ENCODE results near the gene RNASEH2B. TPM values are rescaled to one million over a fixed set of nuclear protein-coding genes. Genes with fewer than 3 reads are reported as not detected.
A peak's percentile ranks its signal among the peaks of the same experiment; 100 is the strongest.

Gene RNASEH2B
- total RNA-seq, 1 donor from 2014 or later, result 19.9 TPM

DNA sequence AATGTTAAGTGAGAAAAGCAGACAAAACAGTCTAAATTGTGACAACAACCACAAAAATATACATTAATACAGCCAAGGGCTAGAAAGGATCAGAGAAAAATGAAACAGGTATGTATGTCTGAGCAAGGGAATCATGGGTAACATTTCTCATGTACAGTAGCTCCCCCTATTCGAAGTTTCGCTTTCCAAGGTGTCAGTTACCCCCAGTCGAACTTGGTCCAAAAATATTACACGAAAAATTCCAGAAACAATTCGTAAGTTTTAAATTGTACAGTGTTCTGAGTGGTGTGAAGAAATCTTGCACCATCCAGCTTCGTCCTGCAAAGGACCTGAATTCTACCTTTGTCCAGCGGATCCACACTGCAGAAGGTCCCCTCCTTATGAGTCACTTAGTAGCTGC lies 1.8 kb upstream of the RNASEH2B start:
- DNase-seq (ENCODE audit: low read depth in 2 of 2), result no peak

DNA sequence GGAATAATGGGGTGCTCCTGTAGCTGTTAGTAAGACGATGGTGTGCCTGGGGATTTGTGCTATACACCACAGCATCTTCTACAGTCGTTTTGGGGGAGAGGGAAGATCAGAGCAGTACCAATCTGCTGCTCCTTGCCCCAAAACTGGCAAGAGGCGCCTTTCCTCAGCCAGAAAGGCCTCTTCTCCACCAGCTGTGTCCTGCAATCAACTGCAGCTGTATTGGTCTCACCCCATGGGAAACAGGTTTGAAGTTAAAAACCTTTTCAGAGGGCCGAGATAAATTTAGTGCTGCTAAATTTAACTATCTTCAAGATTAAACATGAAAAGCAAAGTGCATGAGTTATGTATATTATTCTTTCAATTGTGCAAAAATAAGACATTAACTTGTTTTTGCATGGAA lies 1.2 kb upstream of the RNASEH2B start:
- DNase-seq (ENCODE audit: low read depth in 2 of 2), result no peak

DNA sequence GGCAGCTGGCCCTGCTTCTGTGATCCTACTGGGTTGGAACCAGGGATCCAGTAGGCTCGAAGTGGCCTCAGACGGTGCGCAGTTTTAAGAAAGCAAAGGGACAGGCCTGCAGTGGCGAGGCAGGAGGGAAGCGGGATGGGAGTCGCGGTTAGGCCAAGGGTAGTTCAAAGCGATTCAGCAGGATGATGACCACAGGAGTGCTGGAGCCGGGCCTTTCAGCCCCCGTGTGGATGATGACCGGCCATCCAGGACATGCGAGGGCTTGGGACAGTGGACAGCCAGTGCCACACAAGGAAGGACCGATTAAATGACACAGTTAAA lies 854 bp downstream of the RNASEH2B start:
- DNase-seq (ENCODE audit: low read depth in 2 of 2), result peak; percentile 14 to 42

DNA sequence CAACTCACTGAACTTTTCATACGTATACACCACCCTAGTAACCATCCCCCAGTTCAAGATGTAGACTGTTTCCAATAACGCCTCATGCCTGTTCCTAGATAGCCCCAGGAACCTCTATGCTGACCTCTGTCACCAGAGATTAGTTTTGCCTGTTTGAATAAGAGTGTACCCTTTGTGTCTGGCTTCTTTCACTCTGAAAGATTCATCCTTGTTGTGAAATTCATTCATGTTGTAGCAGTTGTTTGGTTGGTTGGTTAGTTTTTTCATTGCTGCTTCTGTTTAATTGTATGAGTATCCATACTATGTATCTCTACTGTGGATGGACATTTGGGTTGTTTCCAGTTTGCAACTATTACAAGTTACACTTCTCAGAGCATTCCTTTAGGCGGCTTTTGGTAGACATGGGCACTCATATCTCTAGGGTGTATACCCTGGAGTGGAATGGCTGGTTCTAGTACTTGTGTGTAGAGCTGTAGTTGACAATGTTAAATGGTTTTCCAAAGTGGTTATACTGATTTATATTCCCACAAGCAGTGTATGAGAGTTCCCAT lies 1.6 kb downstream of the RNASEH2B start:
- DNase-seq (ENCODE audit: low read depth in 2 of 2), result no peak

DNA sequence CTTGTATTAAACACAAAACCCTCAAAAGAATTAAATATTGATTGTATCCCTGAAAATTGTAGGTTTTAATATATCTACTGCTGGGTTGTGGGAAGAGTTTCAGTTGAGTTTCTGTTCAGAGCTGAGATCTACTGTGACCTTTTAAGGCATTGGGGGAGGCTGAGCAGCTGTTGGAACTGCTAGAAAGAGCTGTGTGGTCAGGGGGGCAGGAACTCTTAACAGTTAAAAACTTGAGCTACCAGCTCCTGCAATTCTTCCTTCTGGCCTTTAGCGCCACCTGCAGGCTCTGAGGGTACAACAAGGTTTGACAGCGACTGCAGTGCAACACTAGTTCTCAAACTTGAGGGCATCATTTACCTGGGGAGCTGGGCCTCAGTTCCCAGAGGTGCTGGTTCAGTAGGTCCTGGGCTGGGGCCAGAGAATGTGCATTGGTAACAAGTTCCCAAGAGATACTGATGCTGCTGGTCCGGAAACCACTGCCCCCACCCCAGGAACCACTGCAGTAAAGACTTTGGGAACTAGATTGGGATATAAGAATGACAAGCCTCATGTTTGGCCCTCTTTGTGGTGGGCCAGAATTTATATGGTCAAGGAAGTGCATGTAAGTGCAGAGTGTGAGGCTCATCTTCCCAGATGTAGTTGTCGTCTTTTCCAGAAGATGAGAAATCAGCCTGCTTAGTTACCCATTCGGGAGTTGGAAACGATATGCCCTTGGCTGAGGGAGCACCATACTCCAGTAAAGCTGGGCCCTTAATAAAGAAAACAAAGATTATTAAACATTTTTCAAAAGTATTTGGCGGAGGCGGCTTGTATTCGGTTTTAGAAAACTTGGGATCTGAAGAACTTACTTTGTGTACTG lies 2.6 kb downstream of the RNASEH2B start:
- peak; percentile 61 to 78 for DNase-seq (ENCODE audit: low read depth in 2 of 2)

DNA sequence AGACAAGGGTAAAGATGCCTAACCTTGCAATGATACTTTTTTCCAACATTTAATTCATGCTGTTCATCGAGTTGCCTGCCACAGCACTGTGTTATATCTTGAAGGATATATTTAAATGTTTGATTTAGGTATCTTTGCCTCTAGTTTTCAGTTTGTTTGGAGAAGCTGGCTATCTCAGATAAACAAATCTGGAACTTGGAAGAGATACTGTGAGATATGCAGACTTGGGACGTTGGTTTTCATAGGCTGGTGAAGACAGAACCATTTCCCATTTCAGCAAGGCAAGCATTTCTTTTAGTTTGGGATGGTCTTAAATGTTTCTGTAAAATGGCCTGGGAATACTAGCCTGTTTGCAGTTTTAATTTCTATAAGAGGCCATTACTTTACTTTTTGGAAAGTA lies 3.3 kb downstream of the RNASEH2B start:
- DNase-seq (ENCODE audit: low read depth in 2 of 2), result no peak

DNA sequence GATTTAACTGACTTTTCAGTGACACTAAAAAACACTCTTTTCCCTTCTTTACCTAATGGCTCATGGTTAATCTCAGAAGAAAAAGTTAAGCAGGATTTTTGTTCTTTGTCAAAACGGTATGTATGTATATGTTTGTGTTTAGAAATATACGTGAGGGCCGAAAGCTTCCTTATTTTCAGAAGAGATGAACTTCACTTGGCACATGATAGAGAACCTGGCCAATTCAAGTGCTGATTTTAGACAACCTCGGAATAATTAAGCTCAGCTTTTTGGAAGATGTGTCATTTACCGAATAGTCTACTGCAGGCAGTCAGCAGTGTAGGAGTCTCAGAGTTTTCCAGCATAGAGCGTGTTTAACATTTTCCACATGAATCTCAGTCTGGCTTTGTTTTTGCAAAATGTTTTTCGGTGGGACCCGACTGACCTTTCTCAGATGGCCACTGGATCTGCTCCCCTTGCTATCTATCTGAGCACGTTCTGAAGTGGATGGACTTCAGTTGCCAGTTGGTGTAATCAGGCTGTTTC lies 4.6 kb downstream of the RNASEH2B start:
- no peak for DNase-seq (ENCODE audit: low read depth in 2 of 2)

DNA sequence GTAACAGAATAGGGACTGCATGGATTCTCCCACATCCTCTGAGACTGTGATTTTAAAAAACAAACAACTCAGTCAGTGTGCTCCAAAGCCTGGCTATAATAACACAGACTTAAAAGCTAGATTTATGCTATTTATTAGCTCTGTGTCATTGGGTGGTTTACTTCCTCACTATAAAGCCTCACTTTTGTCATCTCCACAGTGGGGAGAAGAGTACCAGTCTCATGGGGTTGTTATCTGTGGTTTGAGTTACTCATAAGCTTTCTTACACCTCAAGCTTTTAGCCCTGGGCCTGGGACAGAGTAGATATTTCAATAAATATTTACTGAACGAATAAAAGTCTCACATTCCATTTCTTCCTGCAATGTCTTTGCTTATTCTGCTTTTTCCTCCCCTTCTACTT lies 5.3 kb downstream of the RNASEH2B start:
- DNase-seq (ENCODE audit: low read depth in 2 of 2), result no peak

DNA sequence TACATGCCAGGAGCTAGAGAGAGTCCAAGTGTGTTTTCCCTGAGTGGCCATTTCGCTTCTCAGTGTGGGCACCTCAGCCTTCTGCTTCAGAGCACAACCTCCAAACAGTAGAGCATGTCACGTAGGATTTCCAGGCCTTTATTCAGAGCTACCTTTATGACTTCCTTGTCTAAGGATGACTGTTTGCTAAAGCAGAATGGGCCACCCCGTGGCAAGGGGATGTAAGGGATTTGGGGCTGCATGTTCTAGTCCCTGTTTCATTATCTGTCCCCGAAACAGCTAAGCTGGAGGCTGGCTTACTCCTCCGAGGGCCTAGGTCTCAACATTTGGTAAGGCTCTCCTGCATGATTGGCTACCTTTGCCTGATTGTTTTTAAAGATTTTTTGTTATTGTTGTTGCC lies 6.0 kb downstream of the RNASEH2B start:
- no peak for DNase-seq (ENCODE audit: low read depth in 2 of 2)

DNA sequence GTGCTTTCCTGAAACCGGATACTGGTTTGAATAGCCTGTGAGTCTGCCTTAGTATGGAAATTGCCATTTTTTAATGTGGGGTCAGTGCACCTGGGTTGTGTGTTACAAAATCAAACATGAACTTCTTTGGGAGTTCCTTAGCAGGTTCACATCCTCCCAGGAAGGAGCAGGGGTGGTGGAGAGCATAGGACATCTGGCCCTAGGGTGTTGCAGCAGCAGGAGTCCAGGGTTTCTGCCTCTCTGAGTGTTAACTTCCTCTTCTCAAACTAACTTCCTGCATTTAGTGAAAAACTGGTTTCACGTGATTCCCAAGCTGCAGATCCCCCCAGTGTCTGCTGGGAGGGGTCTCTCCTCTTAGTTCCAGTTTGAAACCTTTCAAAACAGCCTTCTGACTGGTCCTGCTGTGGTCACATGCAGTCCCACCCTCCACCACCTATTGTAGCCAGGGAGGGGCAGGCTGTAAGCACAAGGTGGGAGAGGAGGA lies 7.2 kb downstream of the RNASEH2B start:
- DNase-seq (ENCODE audit: low read depth in 2 of 2), result peak in 1 of 2 donors; percentile 24

DNA sequence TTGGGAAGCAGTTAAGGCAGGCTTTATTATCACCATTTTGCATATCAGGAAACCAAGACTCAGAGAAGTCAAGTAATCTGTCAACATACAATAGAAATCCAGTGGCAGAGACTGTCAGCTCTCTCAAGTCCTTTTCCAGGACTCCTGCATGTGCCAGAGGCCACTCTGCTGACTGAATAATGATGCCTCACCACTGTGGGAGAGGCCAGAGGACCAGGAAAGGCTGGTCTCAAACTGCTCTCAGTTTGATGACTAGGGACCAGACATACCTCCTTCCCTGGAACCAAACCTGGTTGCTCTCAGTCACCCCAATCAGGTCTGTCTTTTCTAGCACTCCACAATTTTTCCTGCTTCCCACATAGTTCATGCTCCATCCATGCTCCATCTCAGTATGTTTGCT lies 8.0 kb downstream of the RNASEH2B start:
- DNase-seq (ENCODE audit: low read depth in 2 of 2), result peak in 1 of 2 donors; percentile 38

DNA sequence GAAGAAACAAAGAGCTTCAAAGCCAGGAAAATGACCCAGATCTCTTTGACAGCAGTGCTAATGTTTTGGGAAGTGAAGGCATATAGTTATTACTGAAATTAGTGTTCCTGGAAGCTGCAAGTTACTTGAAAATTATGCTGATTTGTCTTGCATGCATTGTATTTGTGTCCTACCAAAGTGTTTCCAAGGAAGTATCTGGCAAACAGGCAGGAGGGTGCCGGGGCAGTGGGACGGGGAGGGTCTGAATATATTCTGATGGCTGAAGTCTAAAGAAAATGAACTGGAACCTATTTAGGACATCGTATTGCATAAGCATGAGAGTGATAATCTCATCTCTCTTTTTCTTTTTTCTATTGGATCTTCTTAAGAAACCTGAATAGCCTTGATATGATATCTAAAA lies 9.0 kb downstream of the RNASEH2B start:
- DNase-seq (ENCODE audit: low read depth in 2 of 2), result no peak

DNA sequence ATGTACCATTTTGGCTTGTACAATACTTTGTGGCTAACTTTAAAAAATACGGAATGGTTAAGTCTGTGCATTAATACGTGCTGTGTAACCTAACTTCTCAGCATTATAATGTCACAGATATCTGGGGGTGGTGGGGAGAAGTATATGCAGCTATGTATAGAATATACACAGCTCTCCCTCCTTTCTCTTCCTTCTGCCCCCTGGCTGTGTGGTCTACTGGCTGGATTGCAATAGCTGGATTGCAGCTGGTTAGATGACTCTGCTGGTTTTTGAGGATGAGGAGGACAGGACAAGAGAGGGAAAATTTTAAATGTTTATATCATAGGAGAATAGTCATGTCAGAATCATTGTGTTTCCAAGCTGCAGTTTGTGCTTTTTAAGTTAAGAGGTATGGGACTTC lies 9.7 kb downstream of the RNASEH2B start:
- no peak for DNase-seq (ENCODE audit: low read depth in 2 of 2)

DNA sequence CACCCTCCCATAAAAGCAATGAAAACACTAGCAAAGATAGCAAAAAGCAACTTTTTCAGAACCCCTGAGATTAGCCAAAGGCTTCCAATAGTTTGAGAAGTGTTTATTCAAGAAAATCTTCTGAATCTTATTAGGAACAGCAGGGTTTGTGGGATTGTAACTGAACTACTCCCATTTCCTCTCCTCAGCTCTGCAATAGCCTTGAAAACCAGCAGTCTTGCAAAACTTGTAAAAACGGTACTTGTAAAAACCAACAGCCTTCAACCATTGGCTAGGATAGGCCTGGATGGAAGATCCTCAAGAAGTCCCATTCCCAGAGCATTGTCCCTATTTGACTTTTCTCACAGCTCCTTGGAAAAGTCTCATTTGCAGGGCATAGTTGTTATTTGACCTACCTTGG lies 12.1 kb downstream of the RNASEH2B start:
- DNase-seq (ENCODE audit: low read depth in 2 of 2), result no peak

DNA sequence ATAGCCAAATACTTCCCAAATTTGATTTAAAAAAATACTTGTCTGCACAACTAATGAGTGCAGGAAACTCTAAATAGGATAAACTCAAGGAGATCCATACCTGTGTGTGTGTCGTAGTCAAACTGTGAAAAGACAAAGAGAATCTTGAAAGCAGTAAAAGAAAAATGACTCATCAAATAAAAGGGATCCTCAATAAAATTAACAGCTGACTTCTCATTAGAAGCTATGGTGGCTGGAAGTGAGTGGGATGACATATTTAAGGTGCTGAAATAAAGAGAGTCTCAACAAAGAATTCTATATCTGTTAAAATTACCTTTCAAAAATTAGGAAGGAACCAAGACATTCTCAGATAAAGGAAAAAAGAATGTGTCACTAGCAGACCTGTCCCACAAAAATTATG lies 13.7 kb downstream of the RNASEH2B start:
- DNase-seq (ENCODE audit: low read depth in 2 of 2), result no peak

DNA sequence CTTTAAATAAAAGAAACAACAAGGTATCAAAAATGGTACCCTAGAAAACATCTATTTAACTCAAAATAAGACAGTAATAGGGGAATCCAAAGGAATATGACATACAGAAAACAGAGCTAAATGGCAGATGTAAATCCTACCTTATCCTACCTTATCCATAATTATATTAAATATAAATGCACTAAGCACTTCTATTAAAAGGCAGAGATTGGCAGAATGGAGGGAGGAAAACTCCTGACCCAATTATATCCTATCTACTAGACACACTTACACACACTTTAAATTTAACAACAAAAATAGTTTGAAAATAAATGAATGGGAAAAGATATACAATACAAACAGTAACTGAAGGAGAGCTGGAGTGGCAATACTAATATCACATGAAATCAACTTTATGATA lies 14.4 kb downstream of the RNASEH2B start:
- no peak for DNase-seq (ENCODE audit: low read depth in 2 of 2)

DNA sequence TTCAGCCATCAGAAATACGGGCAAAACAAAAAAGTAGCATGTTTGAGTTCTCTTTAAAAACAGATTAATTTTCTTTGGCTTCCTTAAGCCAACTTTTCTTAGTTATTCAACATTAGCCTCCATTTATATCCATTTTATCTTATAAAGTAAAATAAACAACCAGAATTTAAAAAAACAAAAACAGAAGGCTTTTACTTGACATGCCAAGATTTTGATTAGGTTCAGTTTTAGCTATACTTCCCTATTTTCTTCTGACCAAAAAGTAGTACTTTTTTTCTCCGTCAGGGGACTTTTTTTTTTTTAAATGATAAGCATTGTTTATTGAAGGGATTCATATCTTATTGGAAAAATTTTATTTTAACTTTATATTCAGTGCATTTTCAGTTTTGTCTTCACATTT lies 18.1 kb downstream of the RNASEH2B start:
- no peak for DNase-seq (ENCODE audit: low read depth in 2 of 2)

DNA sequence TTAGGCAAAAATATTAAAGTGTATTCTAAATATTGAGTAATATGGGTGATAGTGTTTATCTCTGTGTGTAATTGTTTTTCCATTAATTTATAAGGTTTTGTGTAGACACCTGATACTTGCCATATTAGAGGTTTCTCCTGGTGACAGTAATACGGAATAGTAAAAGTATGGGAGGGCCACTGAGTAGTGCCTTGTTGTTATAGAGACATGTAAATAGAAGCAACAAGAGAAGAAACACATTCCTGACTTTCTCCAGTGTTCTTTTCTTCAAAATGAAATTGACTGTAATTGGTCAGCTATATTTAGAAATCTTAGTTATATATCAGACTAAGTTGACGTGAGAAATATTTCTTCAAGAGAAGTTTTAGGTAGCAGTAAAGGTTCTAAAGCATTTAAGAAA lies 18.5 kb downstream of the RNASEH2B start:
- DNase-seq (ENCODE audit: low read depth in 2 of 2), result no peak

DNA sequence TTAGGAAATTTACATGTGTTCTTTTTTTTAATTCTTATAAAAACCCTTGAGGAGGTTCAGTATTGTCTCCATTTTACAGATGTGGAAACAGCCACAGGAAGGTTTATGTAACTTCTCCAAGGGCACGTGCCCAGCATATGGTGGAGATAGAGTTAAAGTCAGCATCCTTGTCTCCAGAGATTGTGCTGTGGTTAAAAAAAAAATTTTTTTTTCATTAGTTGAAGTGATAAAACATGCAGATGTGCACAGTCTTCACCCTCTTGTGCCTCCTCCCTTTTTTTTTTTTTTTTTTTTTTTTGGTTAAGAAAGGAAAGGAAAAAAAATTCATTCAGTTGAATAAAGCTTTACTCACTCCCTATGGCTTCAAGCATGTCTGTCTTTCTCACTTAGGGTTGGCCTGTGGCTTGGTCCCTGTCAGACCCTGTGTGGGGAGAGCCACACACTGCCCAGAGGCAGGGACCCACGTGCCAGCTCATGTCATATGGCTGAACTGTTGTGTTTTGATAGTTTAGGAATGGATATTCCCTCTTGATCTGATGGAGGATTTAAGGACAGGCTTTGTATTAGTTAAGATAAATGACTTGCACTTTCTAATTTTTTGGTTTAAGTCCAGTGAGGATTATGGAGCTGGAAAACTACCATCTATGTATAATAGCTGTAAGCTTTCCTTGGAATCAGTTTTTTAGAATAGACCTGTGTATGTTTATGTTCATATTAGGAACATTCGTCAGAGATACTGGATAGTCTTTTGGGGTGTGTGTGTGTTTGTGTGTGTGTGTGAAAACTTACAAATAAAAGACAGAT lies 19.3 kb downstream of the RNASEH2B start:
- DNase-seq (ENCODE audit: low read depth in 2 of 2), result no peak

DNA sequence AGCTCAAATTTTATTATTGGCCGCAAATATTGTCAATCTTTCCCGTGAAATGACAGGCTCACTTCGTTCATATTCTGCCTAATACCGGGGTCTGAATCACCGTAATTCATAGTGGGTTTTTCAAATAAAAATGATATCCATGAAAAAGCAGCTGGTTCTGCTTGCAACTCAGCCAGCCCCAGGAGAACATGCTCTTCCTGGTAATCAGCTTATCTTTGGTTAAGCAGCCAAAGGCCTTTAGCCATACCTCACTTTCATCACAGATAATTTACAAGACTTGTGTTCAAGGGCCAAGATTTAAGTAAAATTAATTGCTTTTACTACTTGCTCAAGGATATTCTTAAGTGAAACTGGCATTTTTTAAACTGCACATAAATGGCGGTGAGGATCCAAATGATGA lies 22.5 kb downstream of the RNASEH2B start:
- no peak for DNase-seq (ENCODE audit: low read depth in 2 of 2)

DNA sequence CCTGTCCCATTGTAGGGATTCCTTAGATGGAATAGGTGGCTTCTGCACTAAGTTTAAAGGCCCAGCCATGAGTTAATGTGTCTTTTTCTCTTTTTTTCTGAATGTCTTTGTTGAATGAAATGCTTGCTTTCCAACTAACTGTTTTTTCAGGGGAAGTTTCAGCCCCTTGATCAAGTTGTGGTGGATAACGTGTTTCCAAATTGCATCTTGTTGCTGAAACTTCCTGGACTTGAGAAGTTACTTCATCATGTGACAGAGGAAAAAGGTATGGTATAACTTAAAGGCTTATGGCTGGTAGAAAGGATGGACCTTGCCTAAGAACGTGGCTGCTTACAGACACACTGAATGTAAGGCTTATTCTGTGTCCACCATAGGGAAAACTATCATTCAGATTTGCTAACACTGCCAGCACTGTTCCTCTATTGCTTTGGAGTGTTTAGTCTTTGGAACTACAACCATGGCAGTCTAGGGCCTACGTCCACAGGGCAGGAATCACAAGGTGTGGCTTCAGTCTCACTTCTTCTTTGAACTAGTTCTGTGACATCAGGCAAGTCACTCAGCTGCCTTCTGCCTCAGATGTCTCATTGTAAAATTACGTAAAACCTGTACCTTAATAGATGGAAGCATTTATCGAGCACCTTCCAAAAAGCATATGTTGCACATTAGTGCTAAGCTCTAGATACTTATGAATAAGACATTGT lies 25.3 kb downstream of the RNASEH2B start:
- no peak for DNase-seq (ENCODE audit: low read depth in 2 of 2)

DNA sequence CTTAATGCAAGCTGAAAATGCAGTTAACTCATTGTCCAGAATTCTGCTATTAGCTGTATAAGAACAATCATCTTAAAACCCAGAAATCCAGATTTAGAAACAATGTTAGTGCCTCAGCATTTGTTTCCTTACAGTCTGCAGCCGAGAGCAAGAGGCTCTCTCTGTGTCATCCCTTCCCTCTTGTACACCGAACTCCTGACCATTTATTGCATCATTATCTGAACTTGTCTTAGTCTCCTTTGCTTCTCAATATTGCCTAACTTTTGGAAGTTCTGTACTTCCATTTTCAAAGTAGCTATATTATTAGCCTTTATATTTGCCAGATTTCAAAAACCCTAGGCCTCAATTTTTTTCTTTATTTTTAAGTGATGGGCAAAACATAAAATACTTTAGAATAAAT lies 27.1 kb downstream of the RNASEH2B start:
- DNase-seq (ENCODE audit: low read depth in 2 of 2), result no peak

Measured in dermis microvascular lymphatic vessel endothelial cell (primary cell).